K562 (cell line): ENCODE results near the gene ARHGAP9. TPM values are rescaled to one million over a fixed set of nuclear protein-coding genes. Genes with fewer than 3 reads are reported as not detected.

Experiments used
- BCOR ChIP-seq: fragments of 450-650 bp; IDR thresholded peaks from 2 replicates; pipeline ENCODE4 v1.6.1; 2016
- ELF2 ChIP-seq: fragments of 250-450 bp; sonication (Bioruptor Pico); IDR thresholded peaks from 2 replicates; pipeline ENCODE4 v1.5.0; 2021; ENCODE audit warnings: mild to moderate bottlenecking
- GATAD2A ChIP-seq: fragments of 450-650 bp; IDR thresholded peaks from 2 replicates; pipeline ENCODE4 v1.6.1; 2017
- GTF2F1 ChIP-seq: IDR thresholded peaks from 2 replicates; pipeline ENCODE4 v1.6.1; 2011; ENCODE audit warnings: low read depth, low read length, improper control_type of control experiment
- NFIX ChIP-seq: fragments of 250-450 bp; sonication (Bioruptor Pico); IDR thresholded peaks from 2 replicates; pipeline ENCODE4 v1.4.0; 2020; ENCODE audit warnings: low read depth, mild to moderate bottlenecking, moderate library complexity
- PRPF4 ChIP-seq: fragments of 200-400 bp; formaldehyde crosslinking; IDR thresholded peaks from one replicate; pipeline ENCODE4 v1.6.1; 2017; ENCODE audit warnings: low read length, low read depth, mild to moderate bottlenecking; ENCODE audit not compliant: insufficient read depth, poor library complexity, severe bottlenecking
- RBM14 ChIP-seq: fragments of 200-400 bp; formaldehyde crosslinking; IDR thresholded peaks from 2 replicates; pipeline ENCODE4 v1.6.1; 2018; ENCODE audit warnings: low read depth, mild to moderate bottlenecking, low read length, moderate library complexity, borderline replicate concordance; ENCODE audit not compliant: insufficient read depth
- STAT5A ChIP-seq: IDR thresholded peaks from 2 replicates; pipeline ENCODE4 v1.6.1; 2012; ENCODE audit warnings: low read length, inconsistent platforms, borderline replicate concordance
- TEAD2 ChIP-seq: fragments of 450-650 bp; IDR thresholded peaks from 2 replicates; pipeline ENCODE4 v1.6.1; 2016; ENCODE audit warnings: missing genetic modification characterization, control low read depth, missing compliant biosample characterization
- polyA plus RNA-seq, 8 experiments: library from polyadenylated mRNA; depleted of rRNA in 4 of 8; stranded (reverse) in 5 of 8; unstranded in 3 of 8; fragments of >200 nt; fragmentation: Nextera tagmentation in 2 of 8; fragmentation: Illumina TruSeq in 1 of 8; extraction: Ambion mirVana in 2 of 8; extraction: Trizol in 1 of 8; gene quantifications; 2 replicates each; pipeline versions ENCODE4 v1.2.1 to v1.2.3, GENCODE V29; 2011 to 2014; ENCODE audit warnings: inconsistent platforms in 1 of 8, missing spikeins in 1 of 8
- total RNA-seq, 7 experiments: library from RNA; depleted of rRNA in 6 of 7; stranded (reverse); fragments of >200 nt in 6 of 7; fragmentation: Illumina TruSeq in 2 of 7; extraction: Trizol in 2 of 7; gene quantifications; 2 replicates each; pipeline versions ENCODE4 v1.2.1 to v1.2.3, GENCODE V29; 2011 to 2021; ENCODE audit warnings: low replicate concordance in 1 of 7
- TF ChIP-seq, protein P1 (sequence below): fragments of 450-650 bp; IDR thresholded peaks from 2 replicates; pipeline ENCODE4 v1.6.1; 2017; ENCODE audit warnings: antibody characterized with exemption, mild to moderate bottlenecking
- TF ChIP-seq, protein P2 (sequence below): fragments of 250-450 bp; sonication (Bioruptor Pico); IDR thresholded peaks from 2 replicates; pipeline ENCODE4 v1.5.0; 2021; ENCODE audit warnings: mild to moderate bottlenecking, borderline replicate concordance
- TF ChIP-seq, protein P3 (sequence below): fragments of 250-450 bp; sonication (Bioruptor Pico); IDR thresholded peaks from 2 replicates; pipeline ENCODE4 v1.5.0; 2021
- TF ChIP-seq, protein P4 (sequence below): fragments of 450-650 bp; IDR thresholded peaks from one replicate; pipeline ENCODE4 v1.6.1; 2018; ENCODE audit warnings: mild to moderate bottlenecking, moderate library complexity; ENCODE audit not compliant: partially characterized antibody
- TF ChIP-seq, protein P5 (sequence below): fragments of 250-450 bp; sonication (Bioruptor Pico); IDR thresholded peaks from 2 replicates; pipeline ENCODE4 v1.8.0; 2021; ENCODE audit warnings: moderate library complexity, mild to moderate bottlenecking, inconsistent platforms
- TF ChIP-seq, protein P6 (sequence below): fragments of 450-650 bp; IDR thresholded peaks from 2 replicates; pipeline ENCODE4 v1.6.1; 2016; ENCODE audit warnings: missing biosample characterization, missing genetic modification characterization

Gene ARHGAP9
- total and polyA plus RNA-seq, 9 of the 15 experiments (the other 6 are each of a cell fraction or from before 2014, with no cell fraction given): 1.5 to 10.2 (median 5.1) TPM

DNA sequence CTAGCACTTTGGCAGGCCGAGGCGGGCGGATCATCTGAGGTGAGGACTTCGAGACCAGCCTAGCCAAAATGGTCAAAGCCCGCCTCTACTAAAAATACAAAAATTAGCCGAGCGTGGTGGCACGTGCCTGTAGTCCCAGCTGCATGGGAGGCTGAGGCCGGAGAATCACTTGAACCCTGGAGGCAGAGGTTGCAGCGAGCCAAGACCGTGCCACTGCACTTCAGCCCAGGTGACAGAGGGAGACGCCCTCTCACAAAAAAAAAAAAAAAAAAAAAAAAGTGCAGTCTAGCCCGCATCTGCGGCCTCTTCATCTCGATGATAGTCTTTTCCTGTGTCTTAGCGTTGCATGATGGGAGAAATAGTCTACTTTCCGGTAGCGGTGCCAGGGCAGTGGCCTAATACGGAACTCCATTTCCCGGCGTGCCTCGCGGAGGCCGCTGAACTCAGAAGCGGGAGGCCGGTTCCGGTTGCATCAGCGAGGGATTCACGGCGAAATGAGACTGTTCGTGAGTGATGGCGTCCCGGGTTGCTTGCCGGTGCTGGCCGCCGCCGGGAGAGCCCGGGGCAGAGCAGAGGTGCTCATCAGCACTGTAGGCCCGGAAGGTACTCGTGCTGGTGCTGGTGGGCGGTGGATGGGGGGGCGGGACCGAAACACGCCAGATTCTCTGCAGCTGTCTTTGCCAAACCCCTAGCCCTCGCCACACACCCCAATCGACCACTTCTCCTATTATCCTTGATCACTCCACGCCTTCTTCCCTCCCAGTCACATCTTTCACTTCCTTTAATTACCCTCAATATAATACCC, 8.1 kb upstream of the ARHGAP9 start, which contains the start of gene MARS1 (continued):
- TF ChIP-seq, protein P1, sequence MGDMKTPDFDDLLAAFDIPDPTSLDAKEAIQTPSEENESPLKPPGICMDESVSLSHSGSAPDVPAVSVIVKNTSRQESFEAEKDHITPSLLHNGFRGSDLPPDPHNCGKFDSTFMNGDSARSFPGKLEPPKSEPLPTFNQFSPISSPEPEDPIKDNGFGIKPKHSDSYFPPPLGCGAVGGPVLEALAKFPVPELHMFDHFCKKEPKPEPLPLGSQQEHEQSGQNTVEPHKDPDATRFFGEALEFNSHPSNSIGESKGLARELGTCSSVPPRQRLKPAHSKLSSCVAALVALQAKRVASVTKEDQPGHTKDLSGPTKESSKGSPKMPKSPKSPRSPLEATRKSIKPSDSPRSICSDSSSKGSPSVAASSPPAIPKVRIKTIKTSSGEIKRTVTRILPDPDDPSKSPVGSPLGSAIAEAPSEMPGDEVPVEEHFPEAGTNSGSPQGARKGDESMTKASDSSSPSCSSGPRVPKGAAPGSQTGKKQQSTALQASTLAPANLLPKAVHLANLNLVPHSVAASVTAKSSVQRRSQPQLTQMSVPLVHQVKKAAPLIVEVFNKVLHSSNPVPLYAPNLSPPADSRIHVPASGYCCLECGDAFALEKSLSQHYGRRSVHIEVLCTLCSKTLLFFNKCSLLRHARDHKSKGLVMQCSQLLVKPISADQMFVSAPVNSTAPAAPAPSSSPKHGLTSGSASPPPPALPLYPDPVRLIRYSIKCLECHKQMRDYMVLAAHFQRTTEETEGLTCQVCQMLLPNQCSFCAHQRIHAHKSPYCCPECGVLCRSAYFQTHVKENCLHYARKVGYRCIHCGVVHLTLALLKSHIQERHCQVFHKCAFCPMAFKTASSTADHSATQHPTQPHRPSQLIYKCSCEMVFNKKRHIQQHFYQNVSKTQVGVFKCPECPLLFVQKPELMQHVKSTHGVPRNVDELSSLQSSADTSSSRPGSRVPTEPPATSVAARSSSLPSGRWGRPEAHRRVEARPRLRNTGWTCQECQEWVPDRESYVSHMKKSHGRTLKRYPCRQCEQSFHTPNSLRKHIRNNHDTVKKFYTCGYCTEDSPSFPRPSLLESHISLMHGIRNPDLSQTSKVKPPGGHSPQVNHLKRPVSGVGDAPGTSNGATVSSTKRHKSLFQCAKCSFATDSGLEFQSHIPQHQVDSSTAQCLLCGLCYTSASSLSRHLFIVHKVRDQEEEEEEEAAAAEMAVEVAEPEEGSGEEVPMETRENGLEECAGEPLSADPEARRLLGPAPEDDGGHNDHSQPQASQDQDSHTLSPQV: 0 out of 2 replicates have a peak, but pooled peaks have one; percentile 53
- TF ChIP-seq ELF2 (CRISPR knock-in tag) (0 out of 2 replicates have a peak, but pooled peaks have one; percentile 44), TEAD2 (tag) (no peak), PRPF4 (peak; percentile 76), STAT5A (peak; percentile 9; the same call in 1 of the 2 replicates), NFIX (CRISPR knock-in tag) (no peak), GTF2F1 (no peak), GATAD2A (no peak), RBM14 (0 out of 2 replicates have a peak, but pooled peaks have one; percentile 37), BCOR (peak; percentile 89)
- TF ChIP-seq, protein P2, sequence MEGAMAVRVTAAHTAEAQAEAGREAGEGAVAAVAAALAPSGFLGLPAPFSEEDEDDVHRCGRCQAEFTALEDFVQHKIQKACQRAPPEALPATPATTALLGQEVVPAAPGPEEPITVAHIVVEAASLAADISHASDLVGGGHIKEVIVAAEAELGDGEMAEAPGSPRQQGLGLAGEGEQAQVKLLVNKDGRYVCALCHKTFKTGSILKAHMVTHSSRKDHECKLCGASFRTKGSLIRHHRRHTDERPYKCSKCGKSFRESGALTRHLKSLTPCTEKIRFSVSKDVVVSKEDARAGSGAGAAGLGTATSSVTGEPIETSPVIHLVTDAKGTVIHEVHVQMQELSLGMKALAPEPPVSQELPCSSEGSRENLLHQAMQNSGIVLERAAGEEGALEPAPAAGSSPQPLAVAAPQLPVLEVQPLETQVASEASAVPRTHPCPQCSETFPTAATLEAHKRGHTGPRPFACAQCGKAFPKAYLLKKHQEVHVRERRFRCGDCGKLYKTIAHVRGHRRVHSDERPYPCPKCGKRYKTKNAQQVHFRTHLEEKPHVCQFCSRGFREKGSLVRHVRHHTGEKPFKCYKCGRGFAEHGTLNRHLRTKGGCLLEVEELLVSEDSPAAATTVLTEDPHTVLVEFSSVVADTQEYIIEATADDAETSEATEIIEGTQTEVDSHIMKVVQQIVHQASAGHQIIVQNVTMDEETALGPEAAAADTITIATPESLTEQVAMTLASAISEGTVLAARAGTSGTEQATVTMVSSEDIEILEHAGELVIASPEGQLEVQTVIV (CRISPR knock-in tag): no peak
- TF ChIP-seq, protein P3, sequence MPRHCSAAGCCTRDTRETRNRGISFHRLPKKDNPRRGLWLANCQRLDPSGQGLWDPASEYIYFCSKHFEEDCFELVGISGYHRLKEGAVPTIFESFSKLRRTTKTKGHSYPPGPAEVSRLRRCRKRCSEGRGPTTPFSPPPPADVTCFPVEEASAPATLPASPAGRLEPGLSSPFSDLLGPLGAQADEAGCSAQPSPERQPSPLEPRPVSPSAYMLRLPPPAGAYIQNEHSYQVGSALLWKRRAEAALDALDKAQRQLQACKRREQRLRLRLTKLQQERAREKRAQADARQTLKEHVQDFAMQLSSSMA: no peak
- TF ChIP-seq, protein P4, sequence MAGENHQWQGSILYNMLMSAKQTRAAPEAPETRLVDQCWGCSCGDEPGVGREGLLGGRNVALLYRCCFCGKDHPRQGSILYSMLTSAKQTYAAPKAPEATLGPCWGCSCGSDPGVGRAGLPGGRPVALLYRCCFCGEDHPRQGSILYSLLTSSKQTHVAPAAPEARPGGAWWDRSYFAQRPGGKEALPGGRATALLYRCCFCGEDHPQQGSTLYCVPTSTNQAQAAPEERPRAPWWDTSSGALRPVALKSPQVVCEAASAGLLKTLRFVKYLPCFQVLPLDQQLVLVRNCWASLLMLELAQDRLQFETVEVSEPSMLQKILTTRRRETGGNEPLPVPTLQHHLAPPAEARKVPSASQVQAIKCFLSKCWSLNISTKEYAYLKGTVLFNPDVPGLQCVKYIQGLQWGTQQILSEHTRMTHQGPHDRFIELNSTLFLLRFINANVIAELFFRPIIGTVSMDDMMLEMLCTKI: no peak
- TF ChIP-seq, protein P5, sequence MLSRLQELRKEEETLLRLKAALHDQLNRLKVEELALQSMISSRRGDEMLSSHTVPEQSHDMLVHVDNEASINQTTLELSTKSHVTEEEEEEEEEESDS (CRISPR knock-in tag): no peak
- TF ChIP-seq, protein P6, sequence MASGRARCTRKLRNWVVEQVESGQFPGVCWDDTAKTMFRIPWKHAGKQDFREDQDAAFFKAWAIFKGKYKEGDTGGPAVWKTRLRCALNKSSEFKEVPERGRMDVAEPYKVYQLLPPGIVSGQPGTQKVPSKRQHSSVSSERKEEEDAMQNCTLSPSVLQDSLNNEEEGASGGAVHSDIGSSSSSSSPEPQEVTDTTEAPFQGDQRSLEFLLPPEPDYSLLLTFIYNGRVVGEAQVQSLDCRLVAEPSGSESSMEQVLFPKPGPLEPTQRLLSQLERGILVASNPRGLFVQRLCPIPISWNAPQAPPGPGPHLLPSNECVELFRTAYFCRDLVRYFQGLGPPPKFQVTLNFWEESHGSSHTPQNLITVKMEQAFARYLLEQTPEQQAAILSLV (tag): peak; percentile 72; the same call in 1 of the 2 replicates
